ENCODE measurements around the gene SCARF2.
"Not testable (repeated sequence)": the region's sequence is repeated elsewhere in the genome, so short reads cannot be mapped to it uniquely, and the experiment has no call there.

DNA sequence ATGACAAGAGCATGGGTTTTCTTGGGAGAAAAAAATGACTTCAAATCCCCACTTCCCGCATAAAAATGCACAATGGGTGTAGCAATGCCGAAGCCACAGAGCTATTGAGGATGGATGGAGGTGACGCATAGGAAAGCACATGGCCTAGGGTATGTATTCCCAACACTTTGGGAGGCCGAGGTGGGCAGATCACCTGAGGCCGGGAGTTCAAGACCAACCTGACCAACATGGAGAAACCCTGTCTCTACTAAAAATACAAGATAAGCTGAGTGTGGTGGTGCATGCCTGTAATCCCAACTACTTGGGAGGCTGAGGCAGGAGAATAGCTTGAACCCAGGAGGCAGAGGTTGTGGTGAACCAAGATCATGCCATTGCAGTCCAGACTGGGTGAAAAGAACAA, 58.9 kb downstream of the SCARF2 start:
- TF ChIP-seq, protein P1, sequence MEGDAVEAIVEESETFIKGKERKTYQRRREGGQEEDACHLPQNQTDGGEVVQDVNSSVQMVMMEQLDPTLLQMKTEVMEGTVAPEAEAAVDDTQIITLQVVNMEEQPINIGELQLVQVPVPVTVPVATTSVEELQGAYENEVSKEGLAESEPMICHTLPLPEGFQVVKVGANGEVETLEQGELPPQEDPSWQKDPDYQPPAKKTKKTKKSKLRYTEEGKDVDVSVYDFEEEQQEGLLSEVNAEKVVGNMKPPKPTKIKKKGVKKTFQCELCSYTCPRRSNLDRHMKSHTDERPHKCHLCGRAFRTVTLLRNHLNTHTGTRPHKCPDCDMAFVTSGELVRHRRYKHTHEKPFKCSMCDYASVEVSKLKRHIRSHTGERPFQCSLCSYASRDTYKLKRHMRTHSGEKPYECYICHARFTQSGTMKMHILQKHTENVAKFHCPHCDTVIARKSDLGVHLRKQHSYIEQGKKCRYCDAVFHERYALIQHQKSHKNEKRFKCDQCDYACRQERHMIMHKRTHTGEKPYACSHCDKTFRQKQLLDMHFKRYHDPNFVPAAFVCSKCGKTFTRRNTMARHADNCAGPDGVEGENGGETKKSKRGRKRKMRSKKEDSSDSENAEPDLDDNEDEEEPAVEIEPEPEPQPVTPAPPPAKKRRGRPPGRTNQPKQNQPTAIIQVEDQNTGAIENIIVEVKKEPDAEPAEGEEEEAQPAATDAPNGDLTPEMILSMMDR (IDR thresholded peaks at IDR 0.05; ENCODE audit: control extremely low read depth in 1 of 3, insufficient read depth in 1 of 3, low read depth in 1 of 3, low read length in 3 of 3) = not testable (repeated sequence)
- TF ChIP-seq TEAD4 (IDR thresholded peaks at IDR 0.05; ENCODE audit: low read depth, low read length); EZH2 (IDR thresholded peaks at IDR 0.05; ENCODE audit: low read depth, low read length, severe bottlenecking); NRF1 (IDR thresholded peaks at IDR 0.05; ENCODE audit: low read depth, low read length); ZNF274 (IDR thresholded peaks at IDR 0.05; ENCODE audit: borderline replicate concordance, extremely low read depth, low read length): not testable (repeated sequence)
